ENCODE data around the gene SLC5A4. TPM values are rescaled to one million over a fixed set of nuclear protein-coding genes. Genes with fewer than 3 reads are reported as not detected.

Gene SLC5A4
- total and polyA plus RNA-seq, 10 of the 15 experiments (the other 5 are each of a cell fraction or from before 2014, with no cell fraction given), result not detected

- TF ChIP-seq STAT1 (conservative IDR thresholded peaks at IDR 0.05) (no peak), SMARCA5 (IDR thresholded peaks at IDR 0.05) (no peak)
These were observed 14.7 kb downstream of the SLC5A4 start (continued) for GRCh38 chr22:32240461-32240860.

- Histone ChIP-seq H3K9me3 (replicated peaks; ENCODE audit: control insufficient read depth, insufficient read depth, low read length) (no peaks in the 10 kb centered on the region), H3K27me3 (replicated peaks in 1 of 2; ENCODE audit: control insufficient read depth in 2 of 2, insufficient read depth in 2 of 2, low read length in 1 of 2) (peaks cover 0 to 2% of the 10 kb centered on the region in 2 experiments; a peak in 2 of 4 replicates), H3K27ac (ENCODE audit: control insufficient read depth, insufficient read depth) (no peak overlapping the region), H3K4me3 (no peak overlapping the region), H3K9ac (ENCODE audit: control insufficient read depth, insufficient read depth, low read length) (no peak overlapping the region), H2AFZ (ENCODE audit: control insufficient read depth, low read depth, low read length) (no peak overlapping the region), H4K20me1 (ENCODE audit: control insufficient read depth, insufficient read depth) (no peaks in the 10 kb centered on the region), H3K4me1 (ENCODE audit: control insufficient read depth, insufficient read depth, low read length) (no peaks in the 10 kb centered on the region), H3K4me2 (ENCODE audit: control insufficient read depth, insufficient read depth) (no peak overlapping the region), H3K79me2 (ENCODE audit: control insufficient read depth, insufficient read depth, low read length) (no peaks in the 10 kb centered on the region), H3K36me3 (ENCODE audit: control insufficient read depth in 2 of 2, insufficient read depth in 2 of 2, low read length in 1 of 2) (no peaks in the 10 kb centered on the region)
- FAIRE-seq (no peak), DNase-seq (ENCODE audit: low read depth, low spot score) (no peak), ATAC-seq (no peak)
- no TSS peak for BruUV-seq (replicated peaks)
- RAD21 ChIA-PET (ENCODE audit: unreplicated experiment), result no interaction called here
- CTCF ChIA-PET, result no interaction called here
- in situ Hi-C loops (cut with MboI), result no loop called here
- POLR2A ChIA-PET, result no interaction called here
- no peak for TF ChIP-seq FOXK2 (IDR thresholded peaks at IDR 0.05)
- no peak for TF ChIP-seq CBFB (IDR thresholded peaks at IDR 0.05; ENCODE audit: low read depth)
- no peak for TF ChIP-seq SUZ12 (IDR thresholded peaks at IDR 0.05; ENCODE audit: unreplicated experiment)
- no peak for TF ChIP-seq BHLHE40 (IDR thresholded peaks at IDR 0.05; ENCODE audit: borderline replicate concordance in 1 of 2, low read depth in 2 of 2, low read length in 1 of 2)
- TF ChIP-seq FOS (IDR thresholded peaks at IDR 0.05; ENCODE audit: borderline replicate concordance, extremely low read depth, insufficient read length), result no peak
- no peak for TF ChIP-seq BCL11A (IDR thresholded peaks at IDR 0.05; ENCODE audit: low read depth, low read length)
- no peak for TF ChIP-seq MYC (IDR thresholded peaks at IDR 0.05; ENCODE audit: insufficient read depth, insufficient read length, insufficient replicate concordance, low read length, severe bottlenecking)
- TF ChIP-seq CREM (IDR thresholded peaks at IDR 0.05; ENCODE audit: low read depth), result no peak
- TF ChIP-seq POLR2AphosphoS2 (IDR thresholded peaks at IDR 0.05; ENCODE audit: low read depth, low read length), result no peak
- no peak for TF ChIP-seq NRF1 (conservative IDR thresholded peaks at IDR 0.05; ENCODE audit: low read depth, low read length)
- no peak for TF ChIP-seq ZNF274 (IDR thresholded peaks at IDR 0.05; ENCODE audit: insufficient read depth, insufficient read length)
- TF ChIP-seq SRF (IDR thresholded peaks at IDR 0.05; ENCODE audit: low read depth in 2 of 2, low read length in 2 of 2), result no peak
- no peak for TF ChIP-seq E2F4 (IDR thresholded peaks at IDR 0.05; ENCODE audit: low read depth, low read length)
- no peak for TF ChIP-seq BCL3 (IDR thresholded peaks at IDR 0.05; ENCODE audit: borderline replicate concordance, insufficient read depth, low read depth, low read length, poor library complexity, severe bottlenecking)
- no peak for TF ChIP-seq MLLT1 (IDR thresholded peaks at IDR 0.05)
- 75% methylated on average over 1 of the region's 1 CpG for WGBS (ENCODE audit: insufficient coverage, insufficient replicate concordance, low lambda C conversion rate, missing lambda C conversion rate)
- intact Hi-C loops (cut with micrococcal nuclease; ENCODE audit: unreplicated experiment), result no loop called here
- SMC1A ChIA-PET (ENCODE audit: uncharacterized antibody, unreplicated experiment), result no interaction called here
These were observed 17.2 kb downstream of the SLC5A4 start for GRCh38 chr22:32237906-32238305.
